Measurements from ENCODE around the gene NXPH2. TPM values are rescaled to one million over a fixed set of nuclear protein-coding genes. Genes with fewer than 3 reads are reported as not detected.

Gene NXPH2
- total RNA-seq, 1 donor from 2014 or later, result not detected

DNA sequence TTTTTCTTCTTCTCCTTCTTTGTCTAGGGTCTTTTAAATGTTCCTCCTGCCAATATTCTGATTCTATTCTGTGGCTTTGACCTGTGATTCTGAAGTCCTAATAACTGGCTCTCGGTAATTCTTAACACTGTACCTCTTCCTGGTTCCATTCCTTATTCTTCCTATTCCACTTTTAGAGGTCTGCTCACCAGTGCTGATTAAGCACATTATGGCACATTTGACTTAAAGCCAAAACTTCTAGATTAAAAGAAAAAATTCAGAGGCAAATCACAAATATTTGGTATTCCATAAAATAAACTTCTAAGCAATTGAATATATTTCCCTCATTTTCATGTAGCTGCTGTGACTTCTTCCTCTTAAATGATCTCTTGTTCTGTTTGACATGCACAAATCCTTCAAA lies 47.5 kb downstream of the NXPH2 start:
- intact Hi-C loops (cut with DNase I), result no loop called here
- ATAC-seq, result no peak
- no peaks in the 10 kb centered on the region for H3K9me3 ChIP-seq

DNA sequence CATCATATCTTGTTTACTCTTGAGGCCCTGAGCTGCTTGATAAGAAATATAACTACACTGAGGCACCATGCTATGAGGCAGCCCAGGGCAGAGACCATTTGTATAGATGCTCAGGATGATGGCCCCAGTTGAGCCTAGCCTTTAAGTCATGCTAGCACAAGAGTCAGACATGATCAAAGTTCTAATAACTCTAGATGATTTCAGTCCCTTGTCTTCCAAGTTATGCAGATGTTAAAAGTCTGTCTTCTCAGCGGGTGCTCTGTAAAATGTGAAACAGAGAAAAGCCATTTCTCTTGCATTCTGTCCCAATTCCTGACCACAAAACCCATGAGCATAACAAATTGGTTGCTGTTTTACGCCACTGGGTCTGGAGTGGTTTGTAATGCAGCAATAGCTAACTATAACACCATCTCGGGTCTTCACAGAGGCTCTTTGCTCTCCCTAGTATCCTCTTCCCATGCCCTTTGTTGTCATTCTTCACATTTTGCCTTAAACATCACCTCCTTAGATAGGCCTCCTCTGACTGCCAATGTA lies 49.6 kb downstream of the NXPH2 start:
- TF ChIP-seq, protein P1, sequence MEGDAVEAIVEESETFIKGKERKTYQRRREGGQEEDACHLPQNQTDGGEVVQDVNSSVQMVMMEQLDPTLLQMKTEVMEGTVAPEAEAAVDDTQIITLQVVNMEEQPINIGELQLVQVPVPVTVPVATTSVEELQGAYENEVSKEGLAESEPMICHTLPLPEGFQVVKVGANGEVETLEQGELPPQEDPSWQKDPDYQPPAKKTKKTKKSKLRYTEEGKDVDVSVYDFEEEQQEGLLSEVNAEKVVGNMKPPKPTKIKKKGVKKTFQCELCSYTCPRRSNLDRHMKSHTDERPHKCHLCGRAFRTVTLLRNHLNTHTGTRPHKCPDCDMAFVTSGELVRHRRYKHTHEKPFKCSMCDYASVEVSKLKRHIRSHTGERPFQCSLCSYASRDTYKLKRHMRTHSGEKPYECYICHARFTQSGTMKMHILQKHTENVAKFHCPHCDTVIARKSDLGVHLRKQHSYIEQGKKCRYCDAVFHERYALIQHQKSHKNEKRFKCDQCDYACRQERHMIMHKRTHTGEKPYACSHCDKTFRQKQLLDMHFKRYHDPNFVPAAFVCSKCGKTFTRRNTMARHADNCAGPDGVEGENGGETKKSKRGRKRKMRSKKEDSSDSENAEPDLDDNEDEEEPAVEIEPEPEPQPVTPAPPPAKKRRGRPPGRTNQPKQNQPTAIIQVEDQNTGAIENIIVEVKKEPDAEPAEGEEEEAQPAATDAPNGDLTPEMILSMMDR (IDR thresholded peaks at IDR 0.05), result no peak
- Histone ChIP-seq H3K36me3 (no peaks in the 10 kb centered on the region), H3K4me1 (no peaks in the 10 kb centered on the region), H3K27ac (no peak overlapping the region), H3K9me3 (no peaks in the 10 kb centered on the region), H3K27me3 (no peaks in the 10 kb centered on the region), H3K4me3 (no peak overlapping the region)
- no peak for DNase-seq
- intact Hi-C loops (cut with DNase I), result no loop called here
- no peak for ATAC-seq

More for the DNA sequence above, 47.5 kb downstream of the NXPH2 start:
- no peak overlapping the region for H3K4me3 ChIP-seq
- H3K27ac ChIP-seq, result no peak overlapping the region
- no peaks in the 10 kb centered on the region for H3K36me3 ChIP-seq
- TF ChIP-seq, protein P1 (IDR thresholded peaks at IDR 0.05), result no peak
- no peaks in the 10 kb centered on the region for H3K4me1 ChIP-seq
- no peak for DNase-seq
- no peaks in the 10 kb centered on the region for H3K27me3 ChIP-seq

DNA sequence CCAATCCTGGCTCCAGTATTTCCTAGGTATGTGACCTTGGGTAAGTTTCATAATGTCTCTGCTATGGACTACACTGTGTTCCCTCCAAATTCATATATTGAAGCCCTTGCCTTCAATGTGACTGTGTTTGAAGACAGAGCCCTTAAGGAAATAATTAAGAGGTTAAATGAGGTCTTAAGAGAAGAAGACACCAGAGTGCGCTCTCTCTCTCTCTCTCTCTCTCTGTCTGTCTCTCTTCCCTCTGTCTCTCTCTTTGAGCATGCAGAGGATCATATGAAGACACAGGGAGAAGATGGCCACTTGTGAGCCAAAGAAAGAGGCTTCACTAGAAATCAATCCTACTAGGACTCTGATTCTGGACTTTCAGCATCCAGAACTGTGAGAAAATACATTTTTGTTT lies 52.2 kb downstream of the NXPH2 start:
- ATAC-seq (no peak), DNase-seq (no peak)
- Histone ChIP-seq H3K36me3 (no peaks in the 10 kb centered on the region), H3K4me3 (no peak overlapping the region), H3K27ac (no peak overlapping the region), H3K9me3 (no peaks in the 10 kb centered on the region), H3K27me3 (no peaks in the 10 kb centered on the region), H3K4me1 (no peaks in the 10 kb centered on the region)
- TF ChIP-seq, protein P1 (IDR thresholded peaks at IDR 0.05), result no peak
- intact Hi-C loops (cut with DNase I), result no loop called here

DNA sequence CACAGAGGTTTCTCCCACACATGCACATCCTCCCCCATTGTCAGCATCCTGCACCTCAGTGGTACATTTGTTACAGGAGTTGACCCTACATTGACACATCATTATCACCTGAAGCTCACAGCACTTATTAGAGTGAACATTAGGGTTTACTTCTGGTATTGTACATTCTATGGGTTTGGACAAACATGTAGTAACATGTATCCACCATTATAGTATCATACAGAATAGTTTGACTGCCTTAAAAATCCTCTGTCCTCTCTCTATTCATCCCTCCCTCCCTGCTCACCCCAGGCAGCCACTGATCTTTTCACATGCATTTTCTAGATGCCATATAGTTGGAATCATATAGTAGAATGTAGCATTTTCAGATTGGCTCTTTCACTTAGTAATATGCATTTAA lies 53.5 kb downstream of the NXPH2 start:
- no peaks in the 10 kb centered on the region for H3K4me1 ChIP-seq
- no peak overlapping the region for H3K4me3 ChIP-seq
- H3K27ac ChIP-seq, result no peak overlapping the region
- no peaks in the 10 kb centered on the region for H3K27me3 ChIP-seq
- TF ChIP-seq, protein P1 (IDR thresholded peaks at IDR 0.05), result no peak
- intact Hi-C loops (cut with DNase I), result no loop called here
- no peaks in the 10 kb centered on the region for H3K36me3 ChIP-seq
- no peaks in the 10 kb centered on the region for H3K9me3 ChIP-seq
- ATAC-seq (no peak), DNase-seq (no peak)

DNA sequence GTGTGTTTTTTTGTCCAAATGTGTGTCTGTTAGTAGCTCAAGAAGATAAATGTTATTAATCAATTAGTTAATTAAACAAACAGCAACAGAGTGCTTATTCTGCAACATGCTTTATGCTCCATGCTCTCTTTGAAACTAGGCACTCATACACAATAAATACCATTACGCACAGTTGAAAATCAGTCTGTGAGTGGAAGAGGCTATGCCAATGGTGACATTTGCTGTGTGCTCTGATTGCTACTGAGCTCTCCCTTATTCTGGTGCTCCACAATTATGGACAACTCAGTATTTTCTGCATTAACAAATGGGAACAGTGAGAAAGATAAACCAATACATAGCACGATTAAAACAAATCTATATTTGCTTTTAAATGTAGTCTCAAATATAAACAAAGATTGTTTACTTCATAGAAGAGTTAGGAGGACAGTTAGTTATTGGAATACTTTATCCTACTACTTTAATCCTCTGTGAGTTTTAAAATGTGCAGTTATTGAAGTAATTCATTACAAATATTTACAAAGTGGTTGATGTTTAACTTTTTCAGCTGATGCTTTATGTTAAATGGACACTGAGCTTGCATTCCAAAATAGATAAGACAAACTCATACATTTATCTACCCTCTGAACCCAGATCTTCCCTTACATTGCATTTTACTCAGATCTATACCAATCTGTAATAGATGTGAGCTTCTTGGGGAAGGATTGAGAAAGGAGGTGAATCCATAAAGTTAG lies 55.3 kb downstream of the NXPH2 start:
- Histone ChIP-seq H3K27me3 (no peaks in the 10 kb centered on the region), H3K27ac (no peak overlapping the region), H3K9me3 (no peaks in the 10 kb centered on the region), H3K4me3 (no peak overlapping the region), H3K36me3 (no peaks in the 10 kb centered on the region), H3K4me1 (no peaks in the 10 kb centered on the region)
- no peak for ATAC-seq
- intact Hi-C loops (cut with DNase I), result no loop called here
- TF ChIP-seq, protein P1 (IDR thresholded peaks at IDR 0.05), result no peak
- no peak for DNase-seq
